Keratinocyte (primary cell): ENCODE measurements around the gene FEN1. TPM values are rescaled to one million over a fixed set of nuclear protein-coding genes. Genes with fewer than 3 reads are reported as not detected.

Experiments used
- DNase-seq: peaks from one replicate; pipeline ENCODE4 v3.0.0-alpha.2; 2011; ENCODE audit warnings: low read depth, missing footprints, low spot score
- FAIRE-seq: peaks from 2 replicates; lab custom pipeline; 2011; peaks lifted over from hg19 to GRCh38; lab: Jason Lieb, UNC
- H2AFZ ChIP-seq: 2 replicates; pipeline ENCODE4 v1.6.0; 2012; ENCODE audit warnings: low read length, control low read depth, inconsistent platforms; ENCODE audit not compliant: control insufficient read depth
- H3K27ac ChIP-seq: 2 replicates; pipeline ENCODE4 v1.5.1; 2011; ENCODE audit warnings: low read length; ENCODE audit not compliant: control insufficient read depth, insufficient read depth
- H3K27me3 ChIP-seq: 3 replicates; pipeline ENCODE4 v1.6.0; 2011; ENCODE audit warnings: low read length; ENCODE audit not compliant: control insufficient read depth, insufficient read depth; ENCODE audit errors: extremely low read depth
- H3K36me3 ChIP-seq, 2 experiments: 2 replicates in 1 of 2; 3 replicates in 1 of 2; pipeline ENCODE4 v1.5.1; 2011; ENCODE audit warnings: low read length in 2 of 2, mild to moderate bottlenecking in 1 of 2; ENCODE audit not compliant: control insufficient read depth in 2 of 2, insufficient read depth in 2 of 2; ENCODE audit errors: extremely low read depth in 1 of 2
- H3K4me1 ChIP-seq: 3 replicates; pipeline ENCODE4 v1.5.1; 2011; ENCODE audit warnings: low read length; ENCODE audit not compliant: control insufficient read depth, insufficient read depth; ENCODE audit errors: extremely low read depth
- H3K4me2 ChIP-seq: 3 replicates; pipeline ENCODE4 v1.6.0; 2011; ENCODE audit warnings: low read depth, low read length; ENCODE audit not compliant: control insufficient read depth, insufficient read depth; ENCODE audit errors: extremely low read depth
- H3K4me3 ChIP-seq, 3 experiments: fragments of 200-600 bp in 1 of 3; sonication (generic) in 1 of 3; 2 replicates in 2 of 3; 3 replicates in 1 of 3; pipeline ENCODE4 v1.5.1; 2011 to 2016; ENCODE audit warnings: low read length in 3 of 3, mild to moderate bottlenecking in 3 of 3, control low read depth in 2 of 3, inconsistent platforms in 1 of 3, low read depth in 1 of 3, mixed read lengths in 1 of 3, mixed run types in 1 of 3, moderate library complexity in 1 of 3; ENCODE audit not compliant: control insufficient read depth in 2 of 3, insufficient read depth in 2 of 3; ENCODE audit errors: extremely low read depth in 1 of 3
- H3K79me2 ChIP-seq: 2 replicates; pipeline ENCODE4 v1.6.0; 2012; ENCODE audit warnings: low read length; ENCODE audit not compliant: control insufficient read depth, insufficient read depth
- H3K9ac ChIP-seq: 3 replicates; pipeline ENCODE4 v1.6.0; 2011; ENCODE audit warnings: low read length; ENCODE audit not compliant: control insufficient read depth, insufficient read depth; ENCODE audit errors: extremely low read depth
- H3K9me1 ChIP-seq: 3 replicates; pipeline ENCODE4 v1.6.0; 2011; ENCODE audit warnings: low read length; ENCODE audit not compliant: control insufficient read depth, insufficient read depth; ENCODE audit errors: extremely low read depth
- H3K9me3 ChIP-seq: 2 replicates; pipeline ENCODE4 v1.5.1; 2012; ENCODE audit warnings: low read depth, low read length; ENCODE audit not compliant: control insufficient read depth
- H4K20me1 ChIP-seq: 3 replicates; pipeline ENCODE4 v1.6.0; 2011; ENCODE audit warnings: low read length; ENCODE audit not compliant: control insufficient read depth, insufficient read depth; ENCODE audit errors: extremely low read depth
- CTCF ChIP-seq, 3 experiments: IDR thresholded peaks in 1 of 3; conservative IDR thresholded peaks in 1 of 3; optimal IDR thresholded peaks in 1 of 3; 2 replicates in 2 of 3; 3 replicates in 1 of 3; pipeline versions ENCODE3 to v1.5.1; 2011; ENCODE audit warnings: low read length in 3 of 3, mild to moderate bottlenecking in 3 of 3, moderate library complexity in 2 of 3, control low read depth in 1 of 3, inconsistent platforms in 1 of 3; ENCODE audit not compliant: insufficient read depth in 2 of 3; ENCODE audit errors: extremely low read depth in 1 of 3
- EZH2 ChIP-seq: IDR thresholded peaks from one replicate; pipeline ENCODE4 v1.6.1; 2012; ENCODE audit warnings: inconsistent platforms, mild to moderate bottlenecking, low read length, moderate library complexity
- dilution Hi-C: fragments of 300-500 bp; cut with MboI; formaldehyde crosslinking; loops from one replicate; pipeline ENCODE4 v1.7.0; 2020; ENCODE audit warnings: low sequenced_read_pairs; ENCODE audit not compliant: extremely low pct_ligation_motif_present
- polyA plus RNA-seq, 5 experiments: library from polyadenylated mRNA; depleted of rRNA in 3 of 5; stranded (reverse) in 3 of 5; stranded (forward) in 1 of 5; unstranded in 1 of 5; fragments of >200 nt; gene quantifications; 1 replicate in 1 of 5; 2 replicates in 3 of 5; 3 replicates in 1 of 5; pipeline versions ENCODE4 v1.2.1 to v1.2.3, GENCODE V29; 2011 to 2012; ENCODE audit warnings: missing spikeins in 2 of 5, low read depth in 1 of 5, low replicate concordance in 1 of 5

Gene FEN1
- polyA plus RNA-seq, 1 donor (not counting 4 experiments of a cell fraction or from before 2014, with no cell fraction given) = 26.7 TPM

- H3K4me1 ChIP-seq = no peaks in the 10 kb centered on the region
- H3K9me3 ChIP-seq = no peaks in the 10 kb centered on the region
- no peak overlapping the region for H3K4me2 ChIP-seq
- H3K27me3 ChIP-seq = no peaks in the 10 kb centered on the region
- TF ChIP-seq EZH2 (no peak), CTCF (optimal IDR thresholded peaks at IDR 0.05 in 1 of 3, IDR thresholded peaks at IDR 0.05 in 1 of 3, conservative IDR thresholded peaks at IDR 0.05 in 1 of 3; ENCODE audit: extremely low read depth in 1 of 3, insufficient read depth in 2 of 3, low read length in 3 of 3) (no peak)
- DNase-seq (no peak), FAIRE-seq (no peak)
- no peak overlapping the region for H3K4me3 ChIP-seq
- H3K79me2 ChIP-seq = peaks cover 15% of the 10 kb centered on the region
- peaks cover 3% of the 10 kb centered on the region for H3K9me1 ChIP-seq
- dilution Hi-C loops = no loop called here
- no peaks in the 10 kb centered on the region for H4K20me1 ChIP-seq
- no peak overlapping the region for H2AFZ ChIP-seq
- peaks cover 12 to 21% of the 10 kb centered on the region in 2 experiments for H3K36me3 ChIP-seq
- H3K9ac ChIP-seq = no peak overlapping the region
- H3K27ac ChIP-seq = no peak overlapping the region
Observed at GRCh38 chr11:61800331-61801281, 7.9 kb downstream of the FEN1 start.

- Histone ChIP-seq H3K79me2 (peaks cover 2% of the 10 kb centered on the region), H2AFZ (no peak overlapping the region), H3K9me1 (peaks cover 3% of the 10 kb centered on the region), H3K36me3 (peaks cover 6 to 26% of the 10 kb centered on the region in 2 experiments), H3K27me3 (no peaks in the 10 kb centered on the region), H3K4me1 (no peaks in the 10 kb centered on the region), H3K4me3 (no peak overlapping the region), H3K4me2 (no peak overlapping the region), H4K20me1 (no peaks in the 10 kb centered on the region), H3K9ac (no peak overlapping the region), H3K9me3 (no peaks in the 10 kb centered on the region), H3K27ac (no peak overlapping the region)
- no peak for DNase-seq
- FAIRE-seq = no peak
- TF ChIP-seq CTCF (optimal IDR thresholded peaks at IDR 0.05 in 1 of 3, IDR thresholded peaks at IDR 0.05 in 1 of 3, conservative IDR thresholded peaks at IDR 0.05 in 1 of 3; ENCODE audit: extremely low read depth in 1 of 3, insufficient read depth in 2 of 3, low read length in 3 of 3) (no peak), EZH2 (no peak)
- dilution Hi-C loops = no loop called here
Observed at GRCh38 chr11:61802605-61803004, 9.9 kb downstream of the FEN1 start.
